HG03103 (cell line): ENCODE results near the gene PIP5KL1.

Source experiments
- ATAC-seq: cut with Tn5 transposase; IDR thresholded peaks from one replicate; pipeline ENCODE4 v1.9.1; 2021; ENCODE audit warnings: low read depth; ENCODE audit not compliant: unreplicated experiment

Gene PIP5KL1

DNA sequence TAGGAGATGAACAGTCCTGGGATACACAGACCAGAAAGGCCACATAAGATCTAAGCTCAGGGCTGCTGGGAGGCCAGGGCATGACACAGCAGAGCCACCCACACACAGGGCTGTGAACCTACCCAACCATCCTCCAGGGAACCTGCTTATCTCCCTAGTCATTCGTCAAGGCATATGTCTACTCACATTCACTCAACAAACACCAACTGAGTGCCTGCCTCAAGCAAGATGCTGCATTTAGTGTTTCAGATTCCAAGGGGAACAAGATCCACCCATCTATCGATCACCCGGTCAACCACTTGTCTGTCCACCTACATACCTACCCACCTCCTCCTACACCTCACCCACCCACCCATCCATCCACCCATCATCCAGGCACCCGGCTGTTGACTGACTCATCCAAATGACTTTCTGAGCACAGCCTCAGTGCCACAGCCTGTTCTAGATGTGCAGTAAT is 5.2 kb upstream of the PIP5KL1 start:
- ATAC-seq, result no peak

DNA sequence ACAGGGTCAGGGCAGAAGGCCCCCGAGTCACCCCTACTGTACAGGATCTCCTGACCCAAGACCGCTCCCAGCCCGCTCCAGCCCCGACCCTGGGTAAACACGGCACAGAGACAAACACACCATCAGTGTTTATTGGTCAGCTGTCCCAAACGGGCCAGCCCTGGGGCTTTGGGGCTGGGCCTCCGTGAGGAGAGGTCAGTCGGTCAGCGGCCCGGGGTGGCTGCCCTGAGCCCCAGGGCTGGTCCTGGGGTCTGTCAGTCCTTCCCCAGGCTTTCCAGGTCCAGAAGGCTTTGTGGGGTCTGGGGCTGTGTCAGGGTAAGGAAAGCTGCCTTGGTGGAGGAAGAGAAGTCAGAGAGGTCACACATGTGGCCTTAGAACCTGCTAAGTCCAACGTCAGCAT is 4.4 kb upstream of the PIP5KL1 start:
- no peak for ATAC-seq

DNA sequence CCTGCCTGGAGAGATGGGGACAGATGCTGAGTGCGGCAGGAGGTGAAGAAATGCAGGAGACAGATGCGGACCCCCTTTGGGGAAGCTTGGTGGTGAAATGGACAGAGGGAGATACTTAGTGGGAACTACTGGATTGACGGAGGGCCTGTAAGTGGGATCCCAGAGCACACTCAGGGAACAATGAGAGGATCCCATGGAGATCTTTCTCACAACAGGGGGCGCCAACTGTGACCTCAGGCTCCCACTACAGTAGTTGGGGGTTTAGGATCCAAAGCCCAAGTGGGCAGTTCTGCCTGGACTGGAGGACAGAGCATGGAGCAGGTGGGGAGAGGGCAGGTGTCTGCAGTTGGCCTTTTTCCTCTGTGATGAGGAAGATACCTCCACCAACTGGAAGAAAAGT is 3.7 kb upstream of the PIP5KL1 start:
- no peak for ATAC-seq

DNA sequence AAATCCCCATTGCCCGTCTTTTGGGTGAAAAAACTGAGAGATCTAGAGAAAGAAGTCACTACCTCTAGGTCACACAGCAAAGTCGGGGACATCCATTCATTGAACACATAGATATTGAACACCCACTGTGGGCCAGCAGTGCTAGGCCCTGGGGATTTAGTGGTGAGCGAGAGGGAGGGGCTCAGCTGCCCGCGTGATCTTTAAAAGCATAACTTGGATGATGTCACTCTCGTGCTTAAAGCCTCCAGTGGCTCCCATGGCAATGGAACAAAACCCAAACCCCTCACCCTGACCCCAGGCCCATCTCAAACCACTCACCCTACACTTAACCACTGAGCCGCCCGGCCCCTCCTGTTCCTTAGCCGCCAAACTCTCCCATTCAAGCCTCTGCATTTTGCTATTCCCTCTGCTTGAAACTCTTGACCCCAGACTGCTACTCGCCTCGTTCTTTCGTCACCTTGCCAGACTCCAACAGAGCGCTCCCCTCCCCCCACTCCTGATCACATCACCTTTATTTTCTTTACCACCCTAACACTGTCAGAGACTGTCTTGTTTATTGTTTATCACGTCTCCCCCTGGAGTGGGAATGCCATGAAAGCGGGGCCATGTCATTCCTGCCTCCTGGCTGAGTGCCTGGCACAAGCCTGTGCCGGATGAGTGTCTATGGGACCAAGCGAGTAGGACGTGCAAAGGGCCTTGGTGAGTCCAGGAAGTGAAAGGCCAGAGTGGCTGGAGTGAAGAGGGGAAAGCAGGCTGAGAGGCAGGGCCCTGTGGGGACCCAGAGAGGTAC is 710 bp upstream of the PIP5KL1 start:
- ATAC-seq, result no peak

DNA sequence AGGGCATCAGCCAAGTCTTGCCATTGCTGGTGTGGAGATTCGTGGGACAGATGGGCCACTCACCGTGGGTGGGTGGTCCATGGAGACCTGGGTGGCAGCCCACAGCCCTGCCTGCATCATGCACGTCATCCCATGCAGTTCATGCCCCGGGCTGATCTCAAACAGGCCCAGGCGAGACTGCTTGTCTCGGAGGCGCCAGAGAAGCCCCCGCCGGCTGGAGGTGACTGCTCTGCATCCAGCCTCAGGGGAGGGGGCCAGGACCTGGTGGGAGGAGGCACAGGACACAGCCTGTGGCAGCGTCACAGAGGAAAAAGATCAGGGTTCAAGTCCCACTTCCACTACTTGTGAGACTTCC is 975 bp downstream of the PIP5KL1 start:
- no peak for ATAC-seq

DNA sequence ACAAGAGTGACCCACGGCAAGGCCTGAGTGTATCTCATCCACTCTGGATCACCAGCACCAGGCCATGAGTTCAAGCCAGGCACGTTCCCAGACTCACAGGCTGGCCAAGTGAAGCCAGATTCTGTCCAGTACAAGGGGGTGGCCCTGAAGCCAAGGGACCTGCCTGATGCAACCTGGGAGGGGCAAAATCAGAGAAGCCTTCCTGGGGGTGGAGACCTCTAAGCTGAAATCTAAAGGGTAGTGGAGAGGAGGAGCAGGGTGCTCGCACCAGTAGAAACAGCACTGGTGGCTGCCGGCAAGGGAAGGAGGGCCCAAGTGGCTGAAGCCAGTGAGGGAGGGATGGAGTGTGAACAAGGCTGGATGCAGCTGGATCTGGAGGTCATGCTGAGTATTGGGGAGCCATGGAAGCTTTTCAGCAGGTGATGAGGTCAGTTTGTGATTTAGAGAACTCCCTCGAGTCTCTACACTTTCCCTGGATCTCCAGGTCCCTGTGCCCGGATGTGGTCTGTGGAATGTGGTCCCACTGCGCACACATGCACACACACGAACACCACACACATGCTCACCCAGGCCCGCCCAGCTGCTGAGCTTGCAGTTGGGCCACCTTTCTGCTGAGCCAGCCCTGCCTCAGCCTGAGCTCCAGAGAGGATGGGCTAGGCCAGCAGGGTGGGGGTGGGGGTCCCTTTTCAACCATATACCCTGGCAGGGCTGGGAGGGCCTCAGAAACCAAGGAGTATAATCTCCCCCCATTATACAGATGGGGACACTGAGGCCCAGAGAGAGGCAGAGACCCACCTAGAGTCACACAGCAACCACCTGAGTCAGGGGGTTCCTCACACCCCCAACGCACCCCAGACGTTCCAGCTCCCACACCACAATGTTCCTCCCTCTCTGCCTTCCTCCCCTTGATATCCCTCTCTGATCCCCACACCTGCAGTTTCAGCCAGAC is 1.6 kb downstream of the PIP5KL1 start:
- no peak for ATAC-seq

DNA sequence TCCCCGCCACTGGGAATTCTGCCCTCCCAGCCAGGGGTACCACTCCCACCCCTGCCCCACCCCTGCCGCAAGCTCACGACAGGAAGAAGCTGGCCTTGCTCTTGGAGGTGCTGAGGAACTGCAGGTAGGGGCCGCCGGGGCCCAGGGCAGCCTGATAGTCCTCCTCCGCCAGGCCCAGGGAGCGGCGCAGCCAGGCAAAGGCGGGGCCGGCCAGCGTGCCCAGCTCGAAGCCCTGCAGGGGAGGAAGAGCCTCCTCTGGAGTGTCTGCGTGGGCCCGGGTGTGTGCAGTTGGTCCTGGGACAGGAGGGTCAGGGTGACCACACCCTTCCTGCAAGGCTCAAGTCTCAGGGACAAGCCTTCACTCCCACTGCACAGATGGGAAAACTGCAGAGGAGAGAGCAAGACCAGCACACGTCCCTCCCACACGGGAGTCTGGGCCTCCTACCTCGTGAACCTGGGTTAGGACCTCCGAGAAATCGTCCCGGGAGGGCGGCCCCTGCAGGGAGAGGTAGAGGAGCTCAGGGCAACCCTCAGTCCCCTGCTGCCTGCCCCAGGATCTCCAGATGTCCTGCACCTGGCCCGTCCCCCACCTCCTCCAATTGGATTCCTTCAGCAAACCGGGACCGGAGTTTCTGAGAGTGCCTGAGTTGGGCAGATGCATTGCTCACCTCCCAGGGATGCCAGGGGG is 2.4 kb downstream of the PIP5KL1 start:
- no peak for ATAC-seq

DNA sequence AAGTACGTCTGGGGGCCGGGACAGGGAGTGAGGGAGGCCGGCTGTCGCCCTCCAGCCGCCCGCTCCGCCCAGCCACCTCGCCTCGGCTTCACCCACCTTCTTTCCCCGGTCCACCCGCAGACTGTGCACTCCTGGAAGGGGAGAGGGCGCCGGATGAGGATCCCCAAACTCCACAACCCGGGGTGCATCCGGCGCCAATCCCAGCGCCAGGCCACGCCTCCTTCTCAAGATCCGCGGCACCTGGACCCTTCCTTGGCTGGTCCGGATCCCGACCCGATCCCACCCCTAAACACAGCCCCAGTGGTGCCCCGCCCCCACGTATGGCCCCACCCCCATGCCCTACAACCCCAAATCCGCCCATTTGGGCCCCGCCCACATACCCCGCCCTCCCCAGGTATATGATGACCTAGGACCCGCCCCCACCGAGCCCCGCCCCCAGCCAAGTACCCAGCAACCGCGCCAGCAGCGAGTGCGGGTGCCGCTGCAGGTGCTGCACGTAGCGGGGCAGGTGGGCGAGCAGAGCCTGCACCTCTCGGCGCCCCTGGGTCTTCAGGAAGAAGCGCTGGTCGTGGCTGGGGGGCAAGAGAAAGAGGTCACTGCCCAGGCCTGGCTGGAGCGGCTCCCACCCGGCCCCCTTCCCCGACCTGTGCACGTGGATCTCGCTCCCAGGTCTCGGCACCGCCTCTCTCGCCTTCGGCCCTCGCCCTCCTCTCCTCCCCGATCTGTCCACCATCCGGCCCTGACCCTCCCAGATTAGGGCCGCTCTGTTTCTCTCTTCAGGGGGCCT is 3.2 kb downstream of the PIP5KL1 start:
- ATAC-seq, result no peak

DNA sequence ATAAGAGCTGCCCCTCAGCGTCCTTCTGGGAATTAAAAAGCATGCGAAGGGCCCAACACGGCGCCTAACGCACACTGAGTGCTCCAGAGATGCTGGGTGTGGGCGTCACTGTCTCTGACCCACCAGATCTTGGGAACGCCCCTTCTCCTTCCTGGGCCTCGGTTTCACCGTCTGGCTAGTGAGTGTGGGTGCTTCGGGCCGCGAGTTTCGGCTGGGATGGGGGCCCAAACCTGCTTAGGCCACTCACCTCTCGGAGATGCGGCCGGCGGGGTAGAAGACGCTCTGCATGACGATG is 3.7 kb downstream of the PIP5KL1 start:
- ATAC-seq, result no peak

DNA sequence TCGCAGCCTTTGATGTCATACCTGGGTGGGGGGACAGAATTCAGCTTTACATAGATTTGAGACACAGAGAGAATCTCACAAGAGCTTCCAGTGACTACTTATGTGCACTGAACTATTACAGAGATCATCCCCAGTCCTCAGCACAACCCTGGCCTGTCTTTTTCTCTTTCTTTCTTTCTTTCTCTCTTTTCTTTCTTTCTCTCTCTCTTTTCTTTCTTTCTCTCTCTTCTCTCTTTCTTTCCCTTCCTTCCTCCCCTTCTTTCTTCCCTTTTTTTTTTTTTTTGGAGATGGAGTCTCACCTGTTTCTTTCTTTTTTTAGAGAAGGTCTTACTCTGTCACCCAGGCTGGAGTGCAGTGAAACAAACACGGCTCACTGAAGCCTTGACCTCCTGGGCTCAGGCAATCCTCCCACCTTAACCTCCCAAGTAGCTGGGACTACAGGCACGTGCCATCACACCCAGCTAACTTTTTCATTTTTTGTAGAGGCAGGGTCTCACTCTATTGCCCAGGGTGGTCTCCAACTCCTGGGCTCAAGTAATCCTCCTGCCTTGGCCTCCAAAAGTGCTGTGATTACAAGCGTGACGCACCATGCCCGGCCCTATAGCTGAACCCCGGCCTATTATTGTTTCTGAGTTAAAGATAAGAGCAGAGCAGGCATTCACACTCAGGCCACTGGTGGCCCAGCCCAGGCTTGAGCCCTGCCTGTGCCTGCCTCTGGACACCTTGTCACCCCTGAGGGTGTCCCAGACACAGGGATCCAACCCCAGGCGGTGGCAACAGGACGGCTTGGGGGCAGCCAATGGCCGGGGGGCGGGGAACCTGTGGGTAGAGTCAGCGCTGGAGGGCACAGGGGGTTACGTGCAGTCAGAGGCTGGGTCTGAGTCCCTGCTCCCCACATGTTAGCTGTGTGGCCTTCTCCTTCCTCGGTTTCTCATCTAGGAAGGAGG is 4.3 kb downstream of the PIP5KL1 start:
- no peak for ATAC-seq

DNA sequence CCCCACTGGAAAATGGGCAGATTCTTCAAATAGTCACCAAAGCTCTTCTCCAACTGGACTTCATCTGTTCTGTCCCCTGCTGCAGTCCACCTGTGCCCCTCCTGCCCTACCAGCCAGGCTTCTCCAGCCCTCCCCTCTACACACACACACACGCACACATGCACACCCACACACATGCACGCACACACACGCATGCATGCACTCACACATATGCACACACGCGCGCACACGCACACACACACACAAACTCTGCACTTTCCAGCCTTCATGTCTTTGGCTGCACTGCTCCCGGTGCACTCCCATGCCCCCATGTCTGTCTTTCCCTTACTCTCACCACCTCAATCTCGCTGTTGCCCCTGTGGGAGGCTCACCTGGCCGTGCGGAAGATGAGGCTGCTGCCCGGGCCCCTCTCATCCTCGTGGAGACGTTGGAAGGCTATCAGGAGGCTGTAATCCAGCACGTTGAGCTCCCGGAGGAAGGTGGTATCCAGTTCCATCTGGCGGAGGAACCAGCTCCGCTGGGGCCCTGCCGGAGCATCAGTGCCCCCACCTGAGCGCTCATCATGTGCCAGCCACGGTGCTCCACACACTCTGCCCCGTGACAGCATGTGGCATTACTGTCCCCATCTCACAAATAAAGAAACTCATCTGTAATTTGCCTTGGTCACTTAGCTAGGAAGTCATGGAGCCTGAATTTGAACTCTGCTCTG is 5.7 kb downstream of the PIP5KL1 start:
- ATAC-seq, result no peak

DNA sequence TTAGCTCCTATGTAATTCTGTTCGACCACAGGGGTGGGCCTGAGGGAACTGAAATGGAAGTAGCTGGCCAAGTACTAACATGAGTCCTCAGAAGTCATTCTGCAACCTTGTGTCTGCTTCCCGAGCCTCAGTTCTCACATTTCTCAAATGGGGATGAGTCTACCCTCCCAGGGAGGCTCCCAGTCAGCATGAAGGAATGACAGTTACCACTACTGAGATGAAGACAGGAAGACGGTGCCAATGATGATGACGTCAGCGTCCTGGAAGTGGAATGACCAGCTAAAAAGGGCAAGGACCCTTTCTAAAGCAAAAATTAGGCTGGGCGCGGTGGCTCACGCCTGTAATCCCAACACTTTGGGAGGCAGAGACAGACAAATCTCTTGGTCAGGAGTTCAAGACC is 6.8 kb downstream of the PIP5KL1 start:
- ATAC-seq, result no peak

DNA sequence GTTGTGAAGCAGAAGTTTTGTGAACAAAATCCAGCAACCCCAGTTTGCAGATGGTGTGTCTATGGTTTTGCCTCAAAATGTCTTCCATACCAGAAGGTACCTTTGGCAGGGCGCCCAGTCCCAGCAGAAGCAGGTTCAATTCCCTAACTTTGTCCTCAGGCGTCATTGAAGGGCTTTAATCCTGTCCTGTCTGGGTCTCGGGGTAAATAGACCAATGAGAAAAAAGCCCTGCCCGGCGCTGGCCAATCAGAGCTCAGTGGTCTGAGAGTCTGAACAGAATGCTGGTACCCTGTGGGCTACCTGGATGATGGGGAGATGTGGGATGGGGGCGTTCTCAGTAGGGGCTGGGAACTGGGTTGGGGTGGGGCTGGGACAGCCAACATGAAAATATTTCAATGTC is 7.5 kb downstream of the PIP5KL1 start:
- no peak for ATAC-seq

DNA sequence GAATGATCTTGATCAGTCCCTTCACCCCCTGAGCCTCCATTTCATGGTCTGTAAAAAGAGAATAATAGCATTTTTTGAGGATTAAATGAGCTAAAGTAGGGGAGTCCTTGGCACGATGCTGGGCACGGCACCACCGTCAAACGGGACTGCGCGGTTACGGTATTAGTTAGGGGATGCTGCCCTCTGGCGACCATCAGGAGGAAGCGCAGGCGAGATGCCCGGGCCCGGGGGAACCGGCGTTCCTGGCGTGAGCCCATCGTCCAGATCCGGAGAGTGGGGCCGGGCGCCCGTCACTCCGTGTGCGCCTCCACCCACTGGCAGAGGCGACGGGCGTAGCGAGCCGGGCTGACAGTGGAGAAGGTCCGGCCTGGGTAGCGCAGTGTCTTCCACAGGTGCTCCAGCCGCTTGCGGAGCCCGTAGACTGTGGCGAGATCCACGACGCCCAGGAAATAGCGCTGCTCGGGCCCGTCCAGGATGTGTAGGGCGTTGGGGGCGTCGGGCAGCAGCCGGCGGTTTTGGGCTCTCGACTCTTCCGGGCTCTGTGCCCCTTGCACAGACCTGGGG is 8.9 kb downstream of the PIP5KL1 start:
- ATAC-seq, result no peak

DNA sequence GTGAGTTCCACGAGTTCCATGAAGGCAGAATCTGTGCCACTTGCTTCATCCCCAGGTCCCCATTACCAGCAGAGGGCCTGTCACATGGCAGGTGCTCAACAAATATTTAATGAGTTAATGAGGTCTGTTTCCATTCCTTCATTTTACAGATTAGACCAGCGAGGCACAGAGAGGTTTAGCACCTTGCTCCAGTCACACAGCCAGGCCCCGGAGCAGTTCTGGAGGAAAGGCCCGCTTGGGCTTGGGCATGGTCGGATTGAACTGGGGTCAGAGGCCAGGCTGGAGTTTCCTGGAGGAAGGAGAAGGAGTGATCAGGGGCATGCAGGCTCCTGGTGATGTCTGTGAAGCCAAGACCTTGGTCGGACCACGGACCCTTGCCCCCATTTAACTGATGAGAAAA is 9.8 kb downstream of the PIP5KL1 start:
- no peak for ATAC-seq

DNA sequence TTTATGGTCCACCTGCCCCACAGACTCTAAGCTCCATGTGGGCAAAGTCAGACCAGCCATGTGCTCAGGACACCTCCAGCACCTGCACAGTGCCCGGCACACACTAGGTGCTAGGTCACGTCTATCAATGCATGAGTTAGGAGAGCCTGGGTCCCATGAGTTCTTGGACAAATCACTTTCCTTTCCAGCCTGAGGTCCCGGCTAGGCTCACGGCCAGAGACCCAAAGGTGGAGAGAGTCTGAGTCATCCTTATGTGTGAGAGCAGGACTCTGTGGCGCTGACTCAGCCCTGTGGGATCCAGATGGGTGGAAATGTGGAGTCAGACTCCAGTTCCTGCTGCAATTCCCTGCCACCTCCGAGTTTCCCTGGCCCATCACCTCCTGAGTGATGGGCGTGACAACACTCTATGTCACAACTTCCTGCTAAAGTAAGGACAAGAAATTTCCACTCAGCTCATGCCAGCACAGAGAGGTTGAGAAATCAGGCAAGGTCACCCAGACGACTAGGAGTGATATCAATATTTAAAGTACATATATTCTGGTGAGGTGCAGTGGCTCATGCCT is 11.2 kb downstream of the PIP5KL1 start:
- no peak for ATAC-seq

DNA sequence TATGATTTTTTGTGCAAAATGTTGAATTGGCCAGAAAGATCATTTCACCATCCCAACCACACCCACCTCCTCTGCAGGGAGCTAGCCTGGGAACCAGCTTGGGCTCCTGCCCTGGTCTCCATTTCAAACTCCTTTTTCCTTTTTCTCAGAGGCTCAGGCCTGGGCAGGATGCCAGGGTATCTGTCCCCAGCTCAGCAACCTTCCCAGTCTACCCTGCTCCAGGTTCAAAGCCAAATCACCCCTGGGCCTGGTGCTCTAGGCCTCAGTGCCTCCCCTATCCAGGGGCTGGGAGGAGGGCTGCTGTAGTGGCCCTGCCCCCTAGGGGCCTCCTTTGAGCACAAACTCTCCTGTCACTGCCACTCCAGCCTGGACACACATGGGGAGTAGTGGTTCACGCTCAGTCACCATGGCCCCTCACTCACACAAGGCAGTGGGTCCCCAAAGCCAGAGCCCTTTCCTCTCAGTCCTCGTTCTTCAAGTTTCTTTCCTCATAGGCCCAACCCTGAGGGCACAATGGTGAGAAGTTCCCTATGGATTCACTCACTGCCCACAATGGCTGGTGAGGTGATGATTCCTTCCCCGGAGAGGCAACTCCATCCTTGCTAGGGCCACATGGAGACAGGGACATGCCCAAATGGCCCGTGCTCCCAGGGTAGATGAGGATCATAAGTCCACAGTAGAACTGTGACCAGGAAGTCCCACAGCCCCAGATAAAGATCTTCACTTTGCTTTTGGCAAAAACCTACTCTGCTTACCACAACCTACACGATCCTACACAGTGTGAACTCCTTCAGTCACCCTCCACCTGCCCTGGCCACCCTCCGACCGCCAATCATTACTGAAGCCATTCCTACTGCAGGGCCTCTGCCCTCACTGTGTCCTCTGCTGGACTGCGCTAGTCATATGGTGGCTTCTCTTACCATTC is 12.1 kb downstream of the PIP5KL1 start:
- ATAC-seq, result no peak
